Measurements from ENCODE around the gene COX6A2. TPM values are rescaled to one million over a fixed set of nuclear protein-coding genes. Genes with fewer than 3 reads are reported as not detected.
"Not testable (repeated sequence)": the region's sequence is repeated elsewhere in the genome, so short reads cannot be mapped to it uniquely, and the experiment has no call there.

The COX6A2 gene
- polyA plus RNA-seq, 1 donor (not counting 4 experiments of a cell fraction or from before 2014, with no cell fraction given): not detected

DNA sequence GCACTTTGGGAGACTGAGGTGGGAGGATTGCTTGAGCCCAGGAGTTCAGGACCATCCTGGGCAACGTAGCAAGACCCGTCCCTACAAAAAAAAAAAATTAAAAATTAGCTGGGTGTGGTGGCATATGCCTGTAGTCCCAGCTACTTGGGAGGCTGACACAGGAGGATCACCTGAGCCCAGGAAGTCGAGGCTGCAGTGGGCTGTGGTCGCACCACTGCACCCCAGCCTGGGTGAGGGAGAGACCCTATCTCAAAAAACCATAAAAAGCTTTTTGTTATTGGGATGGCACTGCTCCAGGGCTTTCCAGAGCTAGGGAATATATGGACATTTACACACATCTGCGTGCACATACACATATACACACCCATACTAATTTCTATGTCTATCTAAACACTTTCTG, 23.0 kb upstream of the COX6A2 start:
- no peaks in the 10 kb centered on the region for H3K9me3 ChIP-seq (ENCODE audit: control insufficient read depth, low read depth, low read length)
- H3K9ac ChIP-seq (ENCODE audit: control insufficient read depth, extremely low read depth, insufficient read depth, low read length): no peak overlapping the region
- dilution Hi-C loops (cut with MboI; ENCODE audit: extremely low pct_ligation_motif_present, low sequenced_read_pairs): no loop called here
- H3K4me1 ChIP-seq (ENCODE audit: control insufficient read depth, extremely low read depth, insufficient read depth, low read length): peaks cover 43% of the 10 kb centered on the region
- H3K27ac ChIP-seq (ENCODE audit: control insufficient read depth, insufficient read depth, low read length): no peak overlapping the region
- peaks cover 0 to 5% of the 10 kb centered on the region in 2 experiments for H3K36me3 ChIP-seq (ENCODE audit: control insufficient read depth in 2 of 2, extremely low read depth in 1 of 2, insufficient read depth in 2 of 2, low read length in 2 of 2)
- no peak overlapping the region for H3K4me3 ChIP-seq (ENCODE audit: control insufficient read depth in 2 of 3, extremely low read depth in 1 of 3, insufficient read depth in 2 of 3, low read depth in 1 of 3, low read length in 3 of 3)
- no peak overlapping the region for H2AFZ ChIP-seq (ENCODE audit: control insufficient read depth, low read length)
- peaks cover 4% of the 10 kb centered on the region for H3K9me1 ChIP-seq (ENCODE audit: control insufficient read depth, extremely low read depth, insufficient read depth, low read length)
- DNase-seq (ENCODE audit: low read depth, low spot score) (no peak), FAIRE-seq (no peak)
- H3K4me2 ChIP-seq (ENCODE audit: control insufficient read depth, extremely low read depth, insufficient read depth, low read depth, low read length): peak overlapping the region; percentile 24
- peaks cover 13% of the 10 kb centered on the region for H3K79me2 ChIP-seq (ENCODE audit: control insufficient read depth, insufficient read depth, low read length)
- TF ChIP-seq, protein P1, sequence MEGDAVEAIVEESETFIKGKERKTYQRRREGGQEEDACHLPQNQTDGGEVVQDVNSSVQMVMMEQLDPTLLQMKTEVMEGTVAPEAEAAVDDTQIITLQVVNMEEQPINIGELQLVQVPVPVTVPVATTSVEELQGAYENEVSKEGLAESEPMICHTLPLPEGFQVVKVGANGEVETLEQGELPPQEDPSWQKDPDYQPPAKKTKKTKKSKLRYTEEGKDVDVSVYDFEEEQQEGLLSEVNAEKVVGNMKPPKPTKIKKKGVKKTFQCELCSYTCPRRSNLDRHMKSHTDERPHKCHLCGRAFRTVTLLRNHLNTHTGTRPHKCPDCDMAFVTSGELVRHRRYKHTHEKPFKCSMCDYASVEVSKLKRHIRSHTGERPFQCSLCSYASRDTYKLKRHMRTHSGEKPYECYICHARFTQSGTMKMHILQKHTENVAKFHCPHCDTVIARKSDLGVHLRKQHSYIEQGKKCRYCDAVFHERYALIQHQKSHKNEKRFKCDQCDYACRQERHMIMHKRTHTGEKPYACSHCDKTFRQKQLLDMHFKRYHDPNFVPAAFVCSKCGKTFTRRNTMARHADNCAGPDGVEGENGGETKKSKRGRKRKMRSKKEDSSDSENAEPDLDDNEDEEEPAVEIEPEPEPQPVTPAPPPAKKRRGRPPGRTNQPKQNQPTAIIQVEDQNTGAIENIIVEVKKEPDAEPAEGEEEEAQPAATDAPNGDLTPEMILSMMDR (optimal IDR thresholded peaks at IDR 0.05 in 1 of 3, IDR thresholded peaks at IDR 0.05 in 1 of 3, conservative IDR thresholded peaks at IDR 0.05 in 1 of 3; ENCODE audit: extremely low read depth in 1 of 3, insufficient read depth in 2 of 3, low read length in 3 of 3): no peak
- no peak for TF ChIP-seq EZH2 (IDR thresholded peaks at IDR 0.05; ENCODE audit: low read length)
- no peaks in the 10 kb centered on the region for H4K20me1 ChIP-seq (ENCODE audit: control insufficient read depth, extremely low read depth, insufficient read depth, low read length)
- H3K27me3 ChIP-seq (ENCODE audit: control insufficient read depth, extremely low read depth, insufficient read depth, low read length): no peaks in the 10 kb centered on the region

DNA sequence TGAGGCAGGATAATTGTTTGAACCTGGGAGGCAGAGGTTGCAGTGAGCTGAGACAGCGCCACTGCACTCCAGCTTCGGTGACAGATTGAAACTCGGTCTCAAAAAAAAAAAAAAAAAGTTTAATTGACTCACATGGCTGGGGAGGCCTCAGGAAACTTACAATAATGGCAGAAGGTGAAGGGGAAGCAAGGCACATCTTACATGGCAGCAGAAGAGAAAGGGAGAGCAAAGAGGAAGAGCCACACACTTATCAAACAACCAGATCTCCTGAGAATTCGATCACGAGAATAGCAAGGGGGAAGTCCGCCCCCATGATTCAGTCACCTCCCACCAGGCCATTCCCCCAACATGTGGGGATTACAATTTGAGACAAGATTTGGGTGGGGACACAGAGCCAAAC, 17.8 kb upstream of the COX6A2 start:
- dilution Hi-C loops (cut with MboI; ENCODE audit: extremely low pct_ligation_motif_present, low sequenced_read_pairs); DNase-seq (ENCODE audit: low read depth, low spot score); H3K4me1 ChIP-seq (ENCODE audit: control insufficient read depth, extremely low read depth, insufficient read depth, low read length); H3K27ac ChIP-seq (ENCODE audit: control insufficient read depth, insufficient read depth, low read length); H3K4me2 ChIP-seq (ENCODE audit: control insufficient read depth, extremely low read depth, insufficient read depth, low read depth, low read length); H3K36me3 ChIP-seq (ENCODE audit: control insufficient read depth in 2 of 2, extremely low read depth in 1 of 2, insufficient read depth in 2 of 2, low read length in 2 of 2); H3K9me1 ChIP-seq (ENCODE audit: control insufficient read depth, extremely low read depth, insufficient read depth, low read length); H3K9ac ChIP-seq (ENCODE audit: control insufficient read depth, extremely low read depth, insufficient read depth, low read length); H3K9me3 ChIP-seq (ENCODE audit: control insufficient read depth, low read depth, low read length); H3K79me2 ChIP-seq (ENCODE audit: control insufficient read depth, insufficient read depth, low read length); FAIRE-seq; H4K20me1 ChIP-seq (ENCODE audit: control insufficient read depth, extremely low read depth, insufficient read depth, low read length); H3K27me3 ChIP-seq (ENCODE audit: control insufficient read depth, extremely low read depth, insufficient read depth, low read length); H2AFZ ChIP-seq (ENCODE audit: control insufficient read depth, low read length); H3K4me3 ChIP-seq (ENCODE audit: control insufficient read depth in 2 of 3, extremely low read depth in 1 of 3, insufficient read depth in 2 of 3, low read depth in 1 of 3, low read length in 3 of 3): not testable (repeated sequence)

- no peak for FAIRE-seq
Observed at GRCh38 chr16:31441956-31442355, 13.8 kb upstream of the COX6A2 start.

More at GRCh38 chr16:31441956-31442355, 13.8 kb upstream of the COX6A2 start:
- no peaks in the 10 kb centered on the region for H3K27me3 ChIP-seq (ENCODE audit: control insufficient read depth, extremely low read depth, insufficient read depth, low read length)
- H3K4me2 ChIP-seq (ENCODE audit: control insufficient read depth, extremely low read depth, insufficient read depth, low read depth, low read length): no peak overlapping the region
- no peaks in the 10 kb centered on the region for H3K36me3 ChIP-seq (ENCODE audit: control insufficient read depth in 2 of 2, extremely low read depth in 1 of 2, insufficient read depth in 2 of 2, low read length in 2 of 2)
- no peak overlapping the region for H3K9ac ChIP-seq (ENCODE audit: control insufficient read depth, extremely low read depth, insufficient read depth, low read length)
- H3K79me2 ChIP-seq (ENCODE audit: control insufficient read depth, insufficient read depth, low read length): no peaks in the 10 kb centered on the region
- dilution Hi-C loops (cut with MboI; ENCODE audit: extremely low pct_ligation_motif_present, low sequenced_read_pairs): no loop called here
- H3K9me1 ChIP-seq (ENCODE audit: control insufficient read depth, extremely low read depth, insufficient read depth, low read length): no peaks in the 10 kb centered on the region
- DNase-seq (ENCODE audit: low read depth, low spot score): no peak
- no peaks in the 10 kb centered on the region for H3K9me3 ChIP-seq (ENCODE audit: control insufficient read depth, low read depth, low read length)
- H3K4me1 ChIP-seq (ENCODE audit: control insufficient read depth, extremely low read depth, insufficient read depth, low read length): no peaks in the 10 kb centered on the region
- no peak overlapping the region for H3K27ac ChIP-seq (ENCODE audit: control insufficient read depth, insufficient read depth, low read length)
- H3K4me3 ChIP-seq (ENCODE audit: control insufficient read depth in 2 of 3, extremely low read depth in 1 of 3, insufficient read depth in 2 of 3, low read depth in 1 of 3, low read length in 3 of 3): no peak overlapping the region
- no peaks in the 10 kb centered on the region for H4K20me1 ChIP-seq (ENCODE audit: control insufficient read depth, extremely low read depth, insufficient read depth, low read length)
- TF ChIP-seq EZH2 (IDR thresholded peaks at IDR 0.05; ENCODE audit: low read length): no peak
- TF ChIP-seq, protein P1 (optimal IDR thresholded peaks at IDR 0.05 in 1 of 3, IDR thresholded peaks at IDR 0.05 in 1 of 3, conservative IDR thresholded peaks at IDR 0.05 in 1 of 3; ENCODE audit: extremely low read depth in 1 of 3, insufficient read depth in 2 of 3, low read length in 3 of 3): no peak
- no peak overlapping the region for H2AFZ ChIP-seq (ENCODE audit: control insufficient read depth, low read length)

Measured in keratinocyte (primary cell).